ENCODE results near the gene SSH3. TPM values are rescaled to one million over a fixed set of nuclear protein-coding genes. Genes with fewer than 3 reads are reported as not detected.

The SSH3 gene
- total RNA-seq, 1 experiment from 2014 or later, result 57.8 TPM

DNA sequence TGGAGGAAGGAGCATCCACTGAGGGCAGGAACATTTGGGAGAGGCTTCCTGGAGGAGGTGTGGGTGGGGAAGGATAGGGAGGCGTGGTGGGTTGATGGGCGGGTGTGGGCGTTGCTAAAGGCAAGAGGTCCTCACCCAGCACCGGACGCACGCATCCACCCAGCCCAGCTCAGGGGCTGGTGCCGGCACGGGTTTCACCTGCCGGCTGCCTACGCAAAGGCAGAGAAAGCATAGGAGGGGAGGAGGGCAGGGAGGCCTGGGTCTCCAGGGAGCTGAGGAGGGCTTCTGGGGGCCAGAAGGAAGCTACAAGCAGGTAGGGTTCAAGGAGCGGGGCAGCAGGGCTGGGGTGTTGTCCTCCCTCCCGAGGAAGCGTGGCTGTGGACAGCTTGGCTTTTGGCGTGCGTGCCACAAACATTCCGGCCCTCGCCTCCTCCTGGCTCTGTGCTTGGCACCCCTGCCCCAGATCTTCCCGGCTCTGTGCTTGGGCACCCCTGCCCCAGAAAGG is 7.8 kb downstream of the SSH3 start:
- Histone ChIP-seq H3K4me3 (replicated peaks in 1 of 2; ENCODE audit: low read depth in 1 of 2, low read length in 2 of 2) (no peak overlapping the region), H3K9ac (ENCODE audit: low read length) (no peak overlapping the region), H3K79me2 (ENCODE audit: insufficient read depth, low read length) (no peaks in the 10 kb centered on the region), H3K27ac (ENCODE audit: low read depth, low read length) (no peak overlapping the region), H3K4me1 (ENCODE audit: control insufficient read depth in 1 of 2, insufficient read depth in 2 of 2, low read length in 2 of 2) (peaks cover 10 to 21% of the 10 kb centered on the region in 2 experiments; a peak in 3 of 4 replicates), H3K27me3 (ENCODE audit: insufficient read depth, low read length) (no peaks in the 10 kb centered on the region), H2AFZ (ENCODE audit: low read depth, low read length, poor library complexity, severe bottlenecking) (no peak overlapping the region), H3K9me2 (ENCODE audit: insufficient read depth) (no peaks in the 10 kb centered on the region), H3K36me3 (ENCODE audit: control insufficient read depth in 1 of 2, insufficient read depth in 2 of 2, low read length in 2 of 2) (peaks cover 0 to 9% of the 10 kb centered on the region in 2 experiments; a peak in 3 of 4 replicates), H3K9me3 (ENCODE audit: control insufficient read depth in 1 of 2, insufficient read depth in 1 of 2, low read depth in 1 of 2, low read length in 2 of 2) (no peaks in the 10 kb centered on the region), H3K4me2 (ENCODE audit: low read length) (no peak overlapping the region), H4K20me1 (ENCODE audit: insufficient read depth) (no peaks in the 10 kb centered on the region)
- ChIA-PET POLR2A (no interaction called here), CTCF (no interaction called here), RAD21 (ENCODE audit: low non-redundant PET in 1 of 2, low total read pairs in 2 of 2, uncharacterized antibody in 2 of 2, unreplicated experiment in 2 of 2) (no interaction called here)
- DNase-seq (ENCODE audit: low read depth, low spot score) (no peak), ATAC-seq (no peak)
- BruUV-seq (replicated peaks), result no TSS peak
- intact Hi-C loops (cut with micrococcal nuclease), result no loop called here
- TF ChIP-seq CEBPB (IDR thresholded peaks at IDR 0.05; ENCODE audit: low read depth) (no peak), POLR2A (IDR thresholded peaks at IDR 0.05; ENCODE audit: borderline replicate concordance, extremely low read depth, insufficient read depth, insufficient read length) (no peak), SRF (IDR thresholded peaks at IDR 0.05; ENCODE audit: low read depth) (no peak), ELF1 (IDR thresholded peaks at IDR 0.05; ENCODE audit: borderline replicate concordance, low read depth) (no peak), ZFX (IDR thresholded peaks at IDR 0.05) (no peak), ZNF274 (IDR thresholded peaks at IDR 0.05; ENCODE audit: low read depth, low read length) (no peak), FOSL1 (IDR thresholded peaks at IDR 0.05; ENCODE audit: low read depth) (no peak), POLR2AphosphoS5 (IDR thresholded peaks at IDR 0.05; ENCODE audit: low read depth, low read length) (no peak), RAD21 (IDR thresholded peaks at IDR 0.05; ENCODE audit: low read depth) (no peak), TCF7L2 (IDR thresholded peaks at IDR 0.05; ENCODE audit: borderline replicate concordance, extremely low read depth, insufficient read depth, insufficient read length) (no peak), EGR1 (IDR thresholded peaks at IDR 0.05; ENCODE audit: low read depth) (no peak), SP1 (IDR thresholded peaks at IDR 0.05; ENCODE audit: low read depth) (no peak)
- TF ChIP-seq, protein P1, sequence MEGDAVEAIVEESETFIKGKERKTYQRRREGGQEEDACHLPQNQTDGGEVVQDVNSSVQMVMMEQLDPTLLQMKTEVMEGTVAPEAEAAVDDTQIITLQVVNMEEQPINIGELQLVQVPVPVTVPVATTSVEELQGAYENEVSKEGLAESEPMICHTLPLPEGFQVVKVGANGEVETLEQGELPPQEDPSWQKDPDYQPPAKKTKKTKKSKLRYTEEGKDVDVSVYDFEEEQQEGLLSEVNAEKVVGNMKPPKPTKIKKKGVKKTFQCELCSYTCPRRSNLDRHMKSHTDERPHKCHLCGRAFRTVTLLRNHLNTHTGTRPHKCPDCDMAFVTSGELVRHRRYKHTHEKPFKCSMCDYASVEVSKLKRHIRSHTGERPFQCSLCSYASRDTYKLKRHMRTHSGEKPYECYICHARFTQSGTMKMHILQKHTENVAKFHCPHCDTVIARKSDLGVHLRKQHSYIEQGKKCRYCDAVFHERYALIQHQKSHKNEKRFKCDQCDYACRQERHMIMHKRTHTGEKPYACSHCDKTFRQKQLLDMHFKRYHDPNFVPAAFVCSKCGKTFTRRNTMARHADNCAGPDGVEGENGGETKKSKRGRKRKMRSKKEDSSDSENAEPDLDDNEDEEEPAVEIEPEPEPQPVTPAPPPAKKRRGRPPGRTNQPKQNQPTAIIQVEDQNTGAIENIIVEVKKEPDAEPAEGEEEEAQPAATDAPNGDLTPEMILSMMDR (IDR thresholded peaks at IDR 0.05 in 2 of 3, conservative IDR thresholded peaks at IDR 0.05 in 1 of 3; ENCODE audit: borderline replicate concordance in 1 of 3, insufficient read depth in 1 of 3, low read depth in 2 of 3, low read length in 2 of 3), result no peak
- TF ChIP-seq, protein P2, sequence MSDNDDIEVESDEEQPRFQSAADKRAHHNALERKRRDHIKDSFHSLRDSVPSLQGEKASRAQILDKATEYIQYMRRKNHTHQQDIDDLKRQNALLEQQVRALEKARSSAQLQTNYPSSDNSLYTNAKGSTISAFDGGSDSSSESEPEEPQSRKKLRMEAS (IDR thresholded peaks at IDR 0.05), result no peak
- TF ChIP-seq, protein P3, sequence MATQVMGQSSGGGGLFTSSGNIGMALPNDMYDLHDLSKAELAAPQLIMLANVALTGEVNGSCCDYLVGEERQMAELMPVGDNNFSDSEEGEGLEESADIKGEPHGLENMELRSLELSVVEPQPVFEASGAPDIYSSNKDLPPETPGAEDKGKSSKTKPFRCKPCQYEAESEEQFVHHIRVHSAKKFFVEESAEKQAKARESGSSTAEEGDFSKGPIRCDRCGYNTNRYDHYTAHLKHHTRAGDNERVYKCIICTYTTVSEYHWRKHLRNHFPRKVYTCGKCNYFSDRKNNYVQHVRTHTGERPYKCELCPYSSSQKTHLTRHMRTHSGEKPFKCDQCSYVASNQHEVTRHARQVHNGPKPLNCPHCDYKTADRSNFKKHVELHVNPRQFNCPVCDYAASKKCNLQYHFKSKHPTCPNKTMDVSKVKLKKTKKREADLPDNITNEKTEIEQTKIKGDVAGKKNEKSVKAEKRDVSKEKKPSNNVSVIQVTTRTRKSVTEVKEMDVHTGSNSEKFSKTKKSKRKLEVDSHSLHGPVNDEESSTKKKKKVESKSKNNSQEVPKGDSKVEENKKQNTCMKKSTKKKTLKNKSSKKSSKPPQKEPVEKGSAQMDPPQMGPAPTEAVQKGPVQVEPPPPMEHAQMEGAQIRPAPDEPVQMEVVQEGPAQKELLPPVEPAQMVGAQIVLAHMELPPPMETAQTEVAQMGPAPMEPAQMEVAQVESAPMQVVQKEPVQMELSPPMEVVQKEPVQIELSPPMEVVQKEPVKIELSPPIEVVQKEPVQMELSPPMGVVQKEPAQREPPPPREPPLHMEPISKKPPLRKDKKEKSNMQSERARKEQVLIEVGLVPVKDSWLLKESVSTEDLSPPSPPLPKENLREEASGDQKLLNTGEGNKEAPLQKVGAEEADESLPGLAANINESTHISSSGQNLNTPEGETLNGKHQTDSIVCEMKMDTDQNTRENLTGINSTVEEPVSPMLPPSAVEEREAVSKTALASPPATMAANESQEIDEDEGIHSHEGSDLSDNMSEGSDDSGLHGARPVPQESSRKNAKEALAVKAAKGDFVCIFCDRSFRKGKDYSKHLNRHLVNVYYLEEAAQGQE (IDR thresholded peaks at IDR 0.05; ENCODE audit: low read depth), result no peak
- TF ChIP-seq, protein P4, sequence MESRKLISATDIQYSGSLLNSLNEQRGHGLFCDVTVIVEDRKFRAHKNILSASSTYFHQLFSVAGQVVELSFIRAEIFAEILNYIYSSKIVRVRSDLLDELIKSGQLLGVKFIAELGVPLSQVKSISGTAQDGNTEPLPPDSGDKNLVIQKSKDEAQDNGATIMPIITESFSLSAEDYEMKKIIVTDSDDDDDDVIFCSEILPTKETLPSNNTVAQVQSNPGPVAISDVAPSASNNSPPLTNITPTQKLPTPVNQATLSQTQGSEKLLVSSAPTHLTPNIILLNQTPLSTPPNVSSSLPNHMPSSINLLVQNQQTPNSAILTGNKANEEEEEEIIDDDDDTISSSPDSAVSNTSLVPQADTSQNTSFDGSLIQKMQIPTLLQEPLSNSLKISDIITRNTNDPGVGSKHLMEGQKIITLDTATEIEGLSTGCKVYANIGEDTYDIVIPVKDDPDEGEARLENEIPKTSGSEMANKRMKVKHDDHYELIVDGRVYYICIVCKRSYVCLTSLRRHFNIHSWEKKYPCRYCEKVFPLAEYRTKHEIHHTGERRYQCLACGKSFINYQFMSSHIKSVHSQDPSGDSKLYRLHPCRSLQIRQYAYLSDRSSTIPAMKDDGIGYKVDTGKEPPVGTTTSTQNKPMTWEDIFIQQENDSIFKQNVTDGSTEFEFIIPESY (IDR thresholded peaks at IDR 0.05; ENCODE audit: extremely low read depth, insufficient replicate concordance, low read length), result no peak

Measured in HCT116 (cell line).